ENCODE data around the gene CDKAL1.

CDKAL1 gene

DNA sequence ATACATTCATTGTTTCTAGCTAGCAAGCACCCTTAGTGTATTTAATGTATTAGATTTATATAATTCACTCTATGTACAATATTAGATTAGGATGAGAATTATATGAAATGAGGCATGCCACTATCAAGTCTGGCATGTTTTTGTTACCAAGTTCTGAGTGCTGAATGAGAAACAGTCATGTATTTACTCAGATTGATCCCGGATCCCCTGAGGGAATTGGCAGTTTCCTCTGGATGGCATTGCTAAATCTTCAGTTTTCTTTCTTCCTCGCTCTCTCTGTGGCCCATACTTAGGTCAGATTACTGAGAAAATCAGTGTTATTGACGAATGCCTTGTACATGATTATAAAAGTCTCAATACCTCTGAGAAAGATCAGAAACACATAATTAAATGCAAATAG lies 66.6 kb downstream of the CDKAL1 start:
- TF ChIP-seq EZH2phosphoT487 (IDR thresholded peaks at IDR 0.05; ENCODE audit: low read length): no peak
- Histone ChIP-seq H3F3A (ENCODE audit: insufficient read depth, low read length) (no peaks in the 10 kb centered on the region; the same call in 1 of the 2 replicates), H3K9me2 (replicated peaks; ENCODE audit: insufficient read depth, low read length) (no peaks in the 10 kb centered on the region), H3K4me1 (ENCODE audit: low read length) (no peaks in the 10 kb centered on the region), H3K27ac (ENCODE audit: low read length) (no peak overlapping the region), H4K20me1 (ENCODE audit: insufficient read depth, low read length) (no peaks in the 10 kb centered on the region), H3K9ac (ENCODE audit: low read length) (no peak overlapping the region), H2AFZ (ENCODE audit: low read length) (no peak overlapping the region), H3K27me3 (replicated peaks; ENCODE audit: insufficient read depth, low read length) (no peaks in the 10 kb centered on the region), H3K79me2 (ENCODE audit: low read length) (no peaks in the 10 kb centered on the region), H3K4me3 (ENCODE audit: low read length) (no peak overlapping the region), H3K36me3 (replicated peaks; ENCODE audit: insufficient read depth, low read length) (peaks cover 3% of the 10 kb centered on the region; the same call in 1 of the 2 replicates), H3K9me3 (replicated peaks; ENCODE audit: insufficient read depth, low read length) (no peaks in the 10 kb centered on the region), H3K4me2 (ENCODE audit: low read depth, low read length) (no peak overlapping the region)
- DNase-seq: no peak

GRCh38 chr6:20604159-20604558 lies 69.9 kb downstream of the CDKAL1 start:
- Histone ChIP-seq H3K9me2 (replicated peaks; ENCODE audit: insufficient read depth, low read length) (no peaks in the 10 kb centered on the region), H3K36me3 (replicated peaks; ENCODE audit: insufficient read depth, low read length) (no peaks in the 10 kb centered on the region), H3K4me2 (ENCODE audit: low read depth, low read length) (no peak overlapping the region), H3F3A (ENCODE audit: insufficient read depth, low read length) (no peaks in the 10 kb centered on the region), H3K9me3 (replicated peaks; ENCODE audit: insufficient read depth, low read length) (no peaks in the 10 kb centered on the region), H3K27ac (ENCODE audit: low read length) (no peak overlapping the region), H2AFZ (ENCODE audit: low read length) (no peak overlapping the region), H3K4me1 (ENCODE audit: low read length) (no peaks in the 10 kb centered on the region), H3K79me2 (ENCODE audit: low read length) (no peaks in the 10 kb centered on the region), H3K9ac (ENCODE audit: low read length) (no peak overlapping the region), H3K27me3 (replicated peaks; ENCODE audit: insufficient read depth, low read length) (no peaks in the 10 kb centered on the region), H3K4me3 (ENCODE audit: low read length) (no peak overlapping the region), H4K20me1 (ENCODE audit: insufficient read depth, low read length) (no peaks in the 10 kb centered on the region)
- DNase-seq: no peak
- TF ChIP-seq EZH2 (optimal IDR thresholded peaks at IDR 0.05; ENCODE audit: low read depth, low read length): no peak
- no peak for TF ChIP-seq EZH2phosphoT487 (IDR thresholded peaks at IDR 0.05; ENCODE audit: low read length)
- TF ChIP-seq, protein P1, sequence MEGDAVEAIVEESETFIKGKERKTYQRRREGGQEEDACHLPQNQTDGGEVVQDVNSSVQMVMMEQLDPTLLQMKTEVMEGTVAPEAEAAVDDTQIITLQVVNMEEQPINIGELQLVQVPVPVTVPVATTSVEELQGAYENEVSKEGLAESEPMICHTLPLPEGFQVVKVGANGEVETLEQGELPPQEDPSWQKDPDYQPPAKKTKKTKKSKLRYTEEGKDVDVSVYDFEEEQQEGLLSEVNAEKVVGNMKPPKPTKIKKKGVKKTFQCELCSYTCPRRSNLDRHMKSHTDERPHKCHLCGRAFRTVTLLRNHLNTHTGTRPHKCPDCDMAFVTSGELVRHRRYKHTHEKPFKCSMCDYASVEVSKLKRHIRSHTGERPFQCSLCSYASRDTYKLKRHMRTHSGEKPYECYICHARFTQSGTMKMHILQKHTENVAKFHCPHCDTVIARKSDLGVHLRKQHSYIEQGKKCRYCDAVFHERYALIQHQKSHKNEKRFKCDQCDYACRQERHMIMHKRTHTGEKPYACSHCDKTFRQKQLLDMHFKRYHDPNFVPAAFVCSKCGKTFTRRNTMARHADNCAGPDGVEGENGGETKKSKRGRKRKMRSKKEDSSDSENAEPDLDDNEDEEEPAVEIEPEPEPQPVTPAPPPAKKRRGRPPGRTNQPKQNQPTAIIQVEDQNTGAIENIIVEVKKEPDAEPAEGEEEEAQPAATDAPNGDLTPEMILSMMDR (IDR thresholded peaks at IDR 0.05; ENCODE audit: low read length): no peak

GRCh38 chr6:20605061-20605460 lies 70.8 kb downstream of the CDKAL1 start:
- Histone ChIP-seq H3K9me2 (replicated peaks; ENCODE audit: insufficient read depth, low read length) (no peaks in the 10 kb centered on the region), H3K9ac (ENCODE audit: low read length) (no peak overlapping the region), H3K4me1 (ENCODE audit: low read length) (no peaks in the 10 kb centered on the region), H3K27ac (ENCODE audit: low read length) (no peak overlapping the region), H3K79me2 (ENCODE audit: low read length) (no peaks in the 10 kb centered on the region), H3K4me3 (ENCODE audit: low read length) (no peak overlapping the region), H3F3A (ENCODE audit: insufficient read depth, low read length) (no peaks in the 10 kb centered on the region), H3K27me3 (replicated peaks; ENCODE audit: insufficient read depth, low read length) (no peaks in the 10 kb centered on the region), H2AFZ (ENCODE audit: low read length) (no peak overlapping the region), H4K20me1 (ENCODE audit: insufficient read depth, low read length) (no peaks in the 10 kb centered on the region), H3K9me3 (replicated peaks; ENCODE audit: insufficient read depth, low read length) (no peaks in the 10 kb centered on the region), H3K4me2 (ENCODE audit: low read depth, low read length) (no peak overlapping the region), H3K36me3 (replicated peaks; ENCODE audit: insufficient read depth, low read length) (no peaks in the 10 kb centered on the region)
- DNase-seq: no peak
- TF ChIP-seq EZH2 (optimal IDR thresholded peaks at IDR 0.05; ENCODE audit: low read depth, low read length) (no peak), EZH2phosphoT487 (IDR thresholded peaks at IDR 0.05; ENCODE audit: low read length) (no peak)
- TF ChIP-seq, protein P1 (IDR thresholded peaks at IDR 0.05; ENCODE audit: low read length): no peak

- no peaks in the 10 kb centered on the region for H3F3A ChIP-seq (ENCODE audit: insufficient read depth, low read length)
- no peaks in the 10 kb centered on the region for H3K9me3 ChIP-seq (replicated peaks; ENCODE audit: insufficient read depth, low read length)
- no peaks in the 10 kb centered on the region for H3K79me2 ChIP-seq (ENCODE audit: low read length)
- H3K4me3 ChIP-seq (ENCODE audit: low read length): no peak overlapping the region
- no peaks in the 10 kb centered on the region for H3K27me3 ChIP-seq (replicated peaks; ENCODE audit: insufficient read depth, low read length)
- H3K4me2 ChIP-seq (ENCODE audit: low read depth, low read length): no peak overlapping the region
- no peak overlapping the region for H2AFZ ChIP-seq (ENCODE audit: low read length)
- H3K36me3 ChIP-seq (replicated peaks; ENCODE audit: insufficient read depth, low read length): no peaks in the 10 kb centered on the region
- no peak for DNase-seq
- H3K4me1 ChIP-seq (ENCODE audit: low read length): no peaks in the 10 kb centered on the region
- no peaks in the 10 kb centered on the region for H4K20me1 ChIP-seq (ENCODE audit: insufficient read depth, low read length)
- TF ChIP-seq EZH2phosphoT487 (IDR thresholded peaks at IDR 0.05; ENCODE audit: low read length): no peak
- TF ChIP-seq, protein P1 (IDR thresholded peaks at IDR 0.05; ENCODE audit: low read length): no peak
- no peak for TF ChIP-seq EZH2 (optimal IDR thresholded peaks at IDR 0.05; ENCODE audit: low read depth, low read length)
- no peak overlapping the region for H3K27ac ChIP-seq (ENCODE audit: low read length)
- no peak overlapping the region for H3K9ac ChIP-seq (ENCODE audit: low read length)
- H3K9me2 ChIP-seq (replicated peaks; ENCODE audit: insufficient read depth, low read length): no peaks in the 10 kb centered on the region
These were observed 71.3 kb downstream of the CDKAL1 start for GRCh38 chr6:20605581-20605980.
